Renal cortical epithelial cell (primary cell): ENCODE measurements around the gene GTPBP3. TPM values are rescaled to one million over a fixed set of nuclear protein-coding genes. Genes with fewer than 3 reads are reported as not detected.
"Not testable (repeated sequence)": the region's sequence is repeated elsewhere in the genome, so short reads cannot be mapped to it uniquely, and the experiment has no call there.

Source experiments
- DNase-seq: peaks from one replicate; pipeline ENCODE4 v3.0.0-alpha.2; 2011; ENCODE audit warnings: low read depth
- total RNA-seq: library from RNA; depleted of rRNA; stranded (reverse); fragments of >200 nt; gene quantifications from 2 replicates; pipeline ENCODE4 v1.2.3, GENCODE V29; 2014

Gene GTPBP3
- total RNA-seq, 1 donor from 2014 or later = 19.6 TPM

GRCh38 chr19:17341386-17341785, 4.0 kb downstream of the GTPBP3 start:
- no peak for DNase-seq

GRCh38 chr19:17341845-17342244, 4.5 kb downstream of the GTPBP3 start:
- DNase-seq = no peak

- DNase-seq = peak; percentile 16
Measured at GRCh38 chr19:17346109-17346671, 8.8 kb downstream of the GTPBP3 start.

GRCh38 chr19:17347361-17347760, 10.0 kb downstream of the GTPBP3 start:
- no peak for DNase-seq

GRCh38 chr19:17347877-17348276, 10.5 kb downstream of the GTPBP3 start:
- DNase-seq = no peak

GRCh38 chr19:17348700-17349099, 11.3 kb downstream of the GTPBP3 start:
- peak; percentile 23 for DNase-seq

GRCh38 chr19:17351815-17352435, 14.6 kb downstream of the GTPBP3 start:
- no peak for DNase-seq

GRCh38 chr19:17352608-17353280, 15.4 kb downstream of the GTPBP3 start:
- no peak for DNase-seq

- no peak for DNase-seq
Measured at GRCh38 chr19:17353386-17353785, 16.0 kb downstream of the GTPBP3 start.

- DNase-seq = no peak
Measured at GRCh38 chr19:17357078-17357666, 19.8 kb downstream of the GTPBP3 start.

- DNase-seq = no peak
Measured at GRCh38 chr19:17357724-17358123, 20.4 kb downstream of the GTPBP3 start.

- DNase-seq = no peak
Measured at GRCh38 chr19:17358395-17358794, 21.0 kb downstream of the GTPBP3 start.

GRCh38 chr19:17359905-17360800, 22.8 kb downstream of the GTPBP3 start:
- no peak for DNase-seq

- DNase-seq = not testable (repeated sequence)
Measured at GRCh38 chr19:17363852-17364605, 26.7 kb downstream of the GTPBP3 start.

- DNase-seq = no peak
Measured at GRCh38 chr19:17365361-17365760, 28.0 kb downstream of the GTPBP3 start.

- DNase-seq = no peak
Measured at GRCh38 chr19:17370026-17370587, 32.8 kb downstream of the GTPBP3 start.

- DNase-seq = no peak
Measured at GRCh38 chr19:17376935-17377600, 39.7 kb downstream of the GTPBP3 start, which contains the start of gene PLVAP. PLVAP (minus strand) TSS chr19:17377342; CDS start chr19:17377288, 54 bp downstream.

- DNase-seq = no peak
Measured at GRCh38 chr19:17378271-17378670, 40.9 kb downstream of the GTPBP3 start.

GRCh38 chr19:17379221-17379631, 41.9 kb downstream of the GTPBP3 start:
- no peak for DNase-seq
